ENCODE measurements around the gene ALCAM. TPM values are rescaled to one million over a fixed set of nuclear protein-coding genes. Genes with fewer than 3 reads are reported as not detected.
"Not testable (repeated sequence)": the region's sequence is repeated elsewhere in the genome, so short reads cannot be mapped to it uniquely, and the experiment has no call there.

ALCAM gene
- total RNA-seq, 1 donor from 2014 or later: 26.5 TPM

- H3K4me3 Mint-ChIP-seq: no peak overlapping the region
- H3K36me3 Mint-ChIP-seq (ENCODE audit: low read depth): peaks cover 2% of the 10 kb centered on the region
- peaks cover 3% of the 10 kb centered on the region for H3K4me1 Mint-ChIP-seq
- intact Hi-C loops (cut with micrococcal nuclease): no loop called here
- DNase-seq: no peak
- no peak overlapping the region for H3K27ac Mint-ChIP-seq
- no peaks in the 10 kb centered on the region for H3K27me3 Mint-ChIP-seq
- H3K9me3 Mint-ChIP-seq: peaks cover 18% of the 10 kb centered on the region
Observed at GRCh38 chr3:105387122-105387751, 20.5 kb downstream of the ALCAM start.

- intact Hi-C loops (cut with micrococcal nuclease): no loop called here
- Mint-ChIP-seq H3K27ac (no peak overlapping the region), H3K36me3 (ENCODE audit: low read depth) (peaks cover 2% of the 10 kb centered on the region), H3K9me3 (peaks cover 16% of the 10 kb centered on the region), H3K27me3 (no peaks in the 10 kb centered on the region), H3K4me3 (no peak overlapping the region), H3K4me1 (no peaks in the 10 kb centered on the region)
- no peak for DNase-seq
Observed at GRCh38 chr3:105388176-105388575, 21.5 kb downstream of the ALCAM start.

GRCh38 chr3:105389759-105390158, 23.1 kb downstream of the ALCAM start:
- DNase-seq; H3K27me3 Mint-ChIP-seq; H3K4me1 Mint-ChIP-seq; H3K27ac Mint-ChIP-seq; H3K4me3 Mint-ChIP-seq; intact Hi-C loops (cut with micrococcal nuclease); H3K36me3 Mint-ChIP-seq (ENCODE audit: low read depth): not testable (repeated sequence)
- peaks cover 15% of the 10 kb centered on the region for H3K9me3 Mint-ChIP-seq

GRCh38 chr3:105392598-105392997, 25.9 kb downstream of the ALCAM start:
- intact Hi-C loops (cut with micrococcal nuclease); H3K4me1 Mint-ChIP-seq; H3K4me3 Mint-ChIP-seq; DNase-seq; H3K27me3 Mint-ChIP-seq; H3K36me3 Mint-ChIP-seq (ENCODE audit: low read depth); H3K27ac Mint-ChIP-seq: not testable (repeated sequence)
- H3K9me3 Mint-ChIP-seq: peaks cover 15% of the 10 kb centered on the region

GRCh38 chr3:105394177-105394576, 27.5 kb downstream of the ALCAM start:
- no peak overlapping the region for H3K27ac Mint-ChIP-seq
- peaks cover 2% of the 10 kb centered on the region for H3K36me3 Mint-ChIP-seq (ENCODE audit: low read depth)
- no peaks in the 10 kb centered on the region for H3K27me3 Mint-ChIP-seq
- no peak for DNase-seq
- intact Hi-C loops (cut with micrococcal nuclease): no loop called here
- peaks cover 15% of the 10 kb centered on the region for H3K9me3 Mint-ChIP-seq
- H3K4me1 Mint-ChIP-seq: no peaks in the 10 kb centered on the region
- H3K4me3 Mint-ChIP-seq: no peak overlapping the region

GRCh38 chr3:105397974-105398373, 31.3 kb downstream of the ALCAM start:
- intact Hi-C loops (cut with micrococcal nuclease): no loop called here
- no peak for DNase-seq
- H3K4me3 Mint-ChIP-seq: no peak overlapping the region
- no peaks in the 10 kb centered on the region for H3K4me1 Mint-ChIP-seq
- no peaks in the 10 kb centered on the region for H3K27me3 Mint-ChIP-seq
- no peaks in the 10 kb centered on the region for H3K9me3 Mint-ChIP-seq
- no peak overlapping the region for H3K27ac Mint-ChIP-seq
- H3K36me3 Mint-ChIP-seq (ENCODE audit: low read depth): no peaks in the 10 kb centered on the region

GRCh38 chr3:105398437-105398836, 31.7 kb downstream of the ALCAM start:
- Mint-ChIP-seq H3K4me1 (no peaks in the 10 kb centered on the region), H3K9me3 (peaks cover 4% of the 10 kb centered on the region), H3K36me3 (ENCODE audit: low read depth) (peaks cover 3% of the 10 kb centered on the region), H3K27ac (no peak overlapping the region), H3K27me3 (no peaks in the 10 kb centered on the region), H3K4me3 (no peak overlapping the region)
- DNase-seq: no peak
- intact Hi-C loops (cut with micrococcal nuclease): no loop called here

GRCh38 chr3:105399062-105399461, 32.4 kb downstream of the ALCAM start:
- no peaks in the 10 kb centered on the region for H3K4me1 Mint-ChIP-seq
- no peak overlapping the region for H3K27ac Mint-ChIP-seq
- H3K27me3 Mint-ChIP-seq: no peaks in the 10 kb centered on the region
- intact Hi-C loops (cut with micrococcal nuclease): no loop called here
- no peak for DNase-seq
- peaks cover 4% of the 10 kb centered on the region for H3K36me3 Mint-ChIP-seq (ENCODE audit: low read depth)
- H3K4me3 Mint-ChIP-seq: no peak overlapping the region
- H3K9me3 Mint-ChIP-seq: peaks cover 10% of the 10 kb centered on the region

GRCh38 chr3:105399611-105400010, 32.9 kb downstream of the ALCAM start:
- peaks cover 10% of the 10 kb centered on the region for H3K9me3 Mint-ChIP-seq
- no peaks in the 10 kb centered on the region for H3K4me1 Mint-ChIP-seq
- no peak for DNase-seq
- no peak overlapping the region for H3K27ac Mint-ChIP-seq
- intact Hi-C loops (cut with micrococcal nuclease): no loop called here
- no peaks in the 10 kb centered on the region for H3K27me3 Mint-ChIP-seq
- peaks cover 4% of the 10 kb centered on the region for H3K36me3 Mint-ChIP-seq (ENCODE audit: low read depth)
- no peak overlapping the region for H3K4me3 Mint-ChIP-seq

- Mint-ChIP-seq H3K27ac (no peak overlapping the region), H3K4me3 (no peak overlapping the region), H3K27me3 (peaks cover 2% of the 10 kb centered on the region), H3K9me3 (peaks cover 17% of the 10 kb centered on the region), H3K4me1 (no peaks in the 10 kb centered on the region), H3K36me3 (ENCODE audit: low read depth) (peaks cover 4% of the 10 kb centered on the region)
- DNase-seq: no peak
- intact Hi-C loops (cut with micrococcal nuclease): no loop called here
Observed at GRCh38 chr3:105401254-105401653, 34.5 kb downstream of the ALCAM start.

GRCh38 chr3:105401691-105402149, 35.0 kb downstream of the ALCAM start:
- DNase-seq: no peak
- intact Hi-C loops (cut with micrococcal nuclease): no loop called here

GRCh38 chr3:105402287-105402801, 35.6 kb downstream of the ALCAM start:
- no peaks in the 10 kb centered on the region for H3K4me1 Mint-ChIP-seq
- peaks cover 4% of the 10 kb centered on the region for H3K36me3 Mint-ChIP-seq (ENCODE audit: low read depth)
- no peak overlapping the region for H3K4me3 Mint-ChIP-seq
- DNase-seq: no peak
- no peak overlapping the region for H3K27ac Mint-ChIP-seq
- H3K27me3 Mint-ChIP-seq: peaks cover 2% of the 10 kb centered on the region
- H3K9me3 Mint-ChIP-seq: peaks cover 22% of the 10 kb centered on the region
- intact Hi-C loops (cut with micrococcal nuclease): no loop called here

More at GRCh38 chr3:105401691-105402149, 35.0 kb downstream of the ALCAM start:
- Mint-ChIP-seq H3K27ac (no peak overlapping the region), H3K4me1 (no peaks in the 10 kb centered on the region), H3K4me3 (no peak overlapping the region), H3K27me3 (peaks cover 2% of the 10 kb centered on the region), H3K9me3 (peaks cover 18% of the 10 kb centered on the region), H3K36me3 (ENCODE audit: low read depth) (peaks cover 4% of the 10 kb centered on the region)

- intact Hi-C loops (cut with micrococcal nuclease); H3K4me3 Mint-ChIP-seq; H3K4me1 Mint-ChIP-seq; H3K27me3 Mint-ChIP-seq; H3K36me3 Mint-ChIP-seq (ENCODE audit: low read depth); DNase-seq; H3K27ac Mint-ChIP-seq: not testable (repeated sequence)
- H3K9me3 Mint-ChIP-seq: peaks cover 22% of the 10 kb centered on the region
Observed at GRCh38 chr3:105403034-105403433, 36.3 kb downstream of the ALCAM start.

GRCh38 chr3:105406268-105406667, 39.6 kb downstream of the ALCAM start:
- Mint-ChIP-seq H3K9me3 (peaks cover 22% of the 10 kb centered on the region), H3K36me3 (ENCODE audit: low read depth) (peaks cover 4% of the 10 kb centered on the region), H3K27ac (no peak overlapping the region), H3K4me3 (no peak overlapping the region), H3K27me3 (peaks cover 2% of the 10 kb centered on the region), H3K4me1 (no peaks in the 10 kb centered on the region)
- intact Hi-C loops (cut with micrococcal nuclease): no loop called here
- DNase-seq: no peak

GRCh38 chr3:105409364-105409763, 42.7 kb downstream of the ALCAM start:
- Mint-ChIP-seq H3K4me1 (no peaks in the 10 kb centered on the region), H3K27ac (no peak overlapping the region), H3K4me3 (no peak overlapping the region), H3K27me3 (peaks cover 2% of the 10 kb centered on the region), H3K9me3 (peaks cover 12% of the 10 kb centered on the region), H3K36me3 (ENCODE audit: low read depth) (no peaks in the 10 kb centered on the region)
- DNase-seq: no peak
- intact Hi-C loops (cut with micrococcal nuclease): no loop called here
